NCI-H2107 treated with DMSO at 0.1 percent for 48 hours (cell line): ENCODE measurements around the gene SNX30.
A peak's percentile ranks its signal among the peaks of the same experiment; 100 is the strongest.

Source experiments
- DNase-seq: peaks from one replicate; lab custom pipeline; 2025; ENCODE audit not compliant: unreplicated experiment; lab: John Stamatoyannopoulos, UW

The SNX30 gene

DNA sequence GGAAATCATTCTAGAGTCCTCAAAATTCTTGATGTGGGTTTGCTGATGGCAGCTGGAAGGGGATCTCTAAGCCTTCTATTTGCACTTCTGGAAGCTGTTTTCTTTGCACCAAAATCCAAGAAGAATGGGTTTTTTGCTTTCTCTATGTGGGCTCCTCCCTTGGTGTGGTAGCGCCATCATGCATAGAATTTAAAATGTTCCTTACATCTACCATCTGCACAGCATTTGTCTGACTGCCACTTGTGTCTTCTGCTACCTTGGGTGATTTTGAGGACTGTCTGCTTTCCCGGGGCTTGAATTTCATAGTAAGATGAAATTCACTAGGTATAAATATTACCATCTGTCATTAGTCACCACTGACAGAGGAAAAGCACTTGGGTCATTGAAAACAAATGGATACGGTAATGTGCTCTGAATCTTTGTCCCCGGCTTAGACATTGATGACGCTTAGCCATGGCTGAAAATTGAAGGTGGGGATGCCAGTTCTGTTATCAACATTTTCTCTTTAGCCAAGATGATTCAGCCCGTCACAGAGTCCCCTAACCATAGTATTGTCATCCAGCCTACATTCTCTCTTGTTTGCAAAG, 30.0 kb downstream of the SNX30 start:
- no peak for DNase-seq

DNA sequence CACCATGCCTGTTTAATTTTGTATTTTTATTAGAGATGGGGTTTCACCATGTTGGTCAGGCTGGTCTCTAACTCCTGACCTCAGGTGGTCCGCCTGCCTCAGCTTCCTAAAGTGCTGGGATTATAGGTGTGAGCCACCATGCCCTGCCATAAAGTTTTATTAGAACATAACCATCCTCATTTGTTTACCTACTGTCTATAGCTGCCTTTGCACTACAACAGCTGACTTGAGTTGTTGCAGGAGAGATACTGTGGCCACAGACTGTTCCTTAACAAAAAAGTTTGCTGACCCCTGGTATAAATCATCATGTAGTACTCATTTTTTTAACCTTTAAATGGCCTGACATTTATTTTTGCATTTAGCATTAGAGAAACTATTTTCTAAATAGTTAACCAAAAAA, 31.7 kb downstream of the SNX30 start:
- DNase-seq = no peak

GRCh38 chr9:112783551-112783954, 33.0 kb downstream of the SNX30 start:
- no peak for DNase-seq

- peak; percentile 57 for DNase-seq
These were observed 33.6 kb downstream of the SNX30 start for GRCh38 chr9:112784020-112784785.

DNA sequence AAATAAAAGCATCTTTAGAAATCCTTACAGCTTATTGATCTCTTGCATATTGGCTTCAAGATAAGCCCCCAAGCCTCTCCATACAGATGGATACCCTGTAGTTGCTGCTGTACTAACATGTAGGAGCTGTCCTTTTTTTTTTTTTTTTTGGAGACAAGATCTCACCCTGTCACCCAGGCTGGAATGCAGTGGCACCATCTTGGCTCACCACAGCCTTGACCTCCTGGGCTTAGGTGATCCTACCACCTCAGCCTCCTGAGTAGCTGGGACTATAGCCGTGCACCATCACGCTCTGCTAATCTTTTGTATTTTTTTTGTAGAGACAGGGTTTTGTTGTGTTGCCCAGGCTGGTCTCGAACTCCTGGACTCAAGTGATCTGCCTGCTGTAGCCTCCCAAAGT, 35.4 kb downstream of the SNX30 start:
- no peak for DNase-seq

DNA sequence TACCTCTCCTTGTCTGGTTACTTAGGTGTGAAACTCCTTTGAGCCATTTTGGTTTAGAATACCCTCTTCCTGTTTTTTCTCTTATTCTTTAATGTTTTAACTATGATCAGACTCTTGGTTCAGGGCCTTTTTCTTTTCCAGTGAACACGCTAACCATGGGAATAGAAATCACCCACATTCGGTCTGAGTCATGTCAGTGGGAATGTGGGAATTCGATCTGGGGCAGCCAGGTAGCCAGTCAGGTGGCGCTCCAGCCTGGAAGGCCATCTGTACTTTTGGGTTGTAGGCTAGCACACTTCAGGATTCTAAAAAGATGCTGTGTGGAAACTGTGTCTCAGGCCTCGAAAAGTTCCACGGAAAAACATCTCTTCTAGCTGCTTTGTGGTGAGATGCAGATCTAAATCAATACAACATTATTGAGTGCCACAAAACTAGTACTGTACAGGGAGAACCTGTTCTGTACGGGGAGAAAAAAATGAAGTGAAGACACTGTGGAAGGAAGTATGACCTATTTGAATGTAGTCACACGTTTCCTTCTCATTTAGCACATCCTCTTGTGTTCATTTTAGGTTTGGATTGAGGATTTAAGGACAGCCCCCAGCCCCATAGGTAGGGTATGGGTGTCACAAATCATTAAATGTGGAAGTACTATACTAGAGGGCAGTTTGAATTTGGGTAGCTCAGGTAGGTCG, 36.4 kb downstream of the SNX30 start:
- DNase-seq = no peak

DNA sequence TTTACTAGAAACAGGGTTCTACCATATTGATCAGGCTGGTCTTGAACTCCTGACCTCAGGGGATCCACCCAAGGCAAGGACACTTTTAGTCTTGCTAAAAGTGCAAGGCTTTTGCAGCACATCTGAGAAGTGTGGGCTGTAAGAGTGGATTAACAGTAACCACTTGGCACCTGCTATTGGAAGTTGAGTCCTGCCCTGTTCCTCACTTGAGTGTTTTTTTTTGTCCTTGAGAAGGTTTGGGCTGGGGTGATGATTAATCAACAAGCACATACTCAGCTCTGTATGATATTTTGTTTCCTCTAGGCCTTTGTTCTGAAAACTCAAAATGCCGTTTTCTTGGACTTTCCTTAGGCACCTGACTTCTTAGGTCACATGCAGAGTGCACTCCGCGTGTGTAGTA, 37.4 kb downstream of the SNX30 start:
- DNase-seq = no peak

- no peak for DNase-seq
These were observed 38.9 kb downstream of the SNX30 start for GRCh38 chr9:112789473-112789872.

DNA sequence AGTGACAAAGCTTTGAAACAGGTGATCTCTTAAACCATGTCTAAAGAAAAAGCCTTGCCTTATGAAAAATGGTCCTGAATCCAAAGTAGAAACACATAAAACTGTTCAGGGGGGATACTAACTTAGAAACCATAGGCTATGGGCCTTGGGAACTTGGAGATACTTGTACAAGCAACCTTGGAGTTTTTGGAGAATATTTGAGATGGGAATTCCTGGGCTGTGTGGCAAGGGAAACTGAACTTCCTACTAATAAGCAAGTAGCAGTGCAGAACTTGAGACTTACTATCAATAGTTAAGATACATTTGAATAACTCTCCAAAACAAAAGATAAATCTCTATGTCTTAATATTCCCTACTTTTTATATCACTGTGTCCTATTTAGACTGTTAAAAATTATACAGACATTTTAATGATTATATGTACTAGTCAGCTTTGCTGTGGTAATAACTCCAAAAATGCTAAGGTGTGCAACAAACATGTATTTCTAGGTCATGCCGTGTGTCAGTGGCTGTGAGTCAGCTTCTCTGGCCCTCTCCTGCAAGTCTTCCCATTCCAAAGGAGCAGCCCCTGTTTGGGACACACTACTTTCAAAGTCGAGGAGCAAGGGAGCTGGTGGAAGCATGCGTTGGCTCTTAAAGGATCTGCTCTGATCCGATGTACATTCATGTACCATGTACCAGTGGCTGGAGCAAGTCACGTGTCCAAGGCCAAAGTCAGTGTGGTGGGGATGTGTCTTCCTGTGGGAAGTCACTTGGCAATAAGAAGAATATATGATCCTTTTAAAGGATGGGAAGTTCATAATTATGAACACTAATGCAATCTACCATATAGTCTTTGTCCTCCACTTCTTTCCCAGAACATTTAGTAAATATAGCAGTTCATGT, 39.6 kb downstream of the SNX30 start:
- DNase-seq = no peak

DNA sequence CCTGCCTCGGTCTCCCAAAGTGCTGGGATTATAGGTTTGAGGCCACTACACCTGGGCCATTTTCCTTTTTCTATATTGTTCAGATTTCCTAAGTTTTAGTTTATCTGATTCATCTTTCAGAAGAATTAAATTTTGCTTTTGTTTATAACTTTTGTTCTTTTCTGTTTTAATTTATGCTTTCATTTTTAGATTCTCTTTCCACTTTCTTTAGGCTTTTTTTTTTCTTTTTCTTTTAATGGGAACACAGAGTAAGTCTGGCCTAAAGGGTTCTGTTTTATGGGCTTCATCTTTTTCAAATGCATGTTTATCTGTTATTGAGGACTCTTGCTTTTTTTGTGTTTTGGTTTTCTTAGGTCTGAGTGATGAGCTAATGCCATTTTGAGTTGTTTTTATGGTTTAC, 42.1 kb downstream of the SNX30 start:
- no peak for DNase-seq

DNA sequence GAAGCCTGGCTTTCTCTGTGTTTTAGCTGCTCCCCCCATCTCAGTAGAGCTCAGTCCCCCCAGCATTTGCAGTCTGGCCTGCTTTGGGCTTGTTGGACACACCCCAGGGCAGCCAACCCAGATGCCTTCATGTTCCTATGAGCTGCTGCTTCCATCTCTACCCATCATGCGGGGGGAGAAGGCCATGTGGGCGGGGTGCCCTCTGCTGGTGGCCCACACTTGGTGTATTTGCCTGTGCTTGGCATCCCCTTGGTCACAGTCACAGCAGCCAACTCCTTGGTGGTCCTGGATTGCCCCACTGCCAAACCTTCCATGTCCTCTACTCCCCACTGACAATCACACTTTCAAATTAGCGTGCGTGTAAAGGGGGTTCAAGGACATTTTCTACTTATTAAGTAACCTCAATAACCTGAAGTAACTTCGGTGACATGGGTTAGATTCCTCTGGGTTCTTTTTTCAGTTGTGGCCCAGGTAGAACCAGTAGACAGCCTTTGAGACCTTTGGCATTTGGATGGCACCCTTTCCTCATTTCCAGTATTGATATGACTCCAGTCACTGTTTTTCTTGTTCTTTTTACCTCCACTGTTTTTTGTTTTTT, 42.8 kb downstream of the SNX30 start:
- peak; percentile 10 for DNase-seq

GRCh38 chr9:112794731-112795130, 44.2 kb downstream of the SNX30 start:
- DNase-seq = no peak

DNA sequence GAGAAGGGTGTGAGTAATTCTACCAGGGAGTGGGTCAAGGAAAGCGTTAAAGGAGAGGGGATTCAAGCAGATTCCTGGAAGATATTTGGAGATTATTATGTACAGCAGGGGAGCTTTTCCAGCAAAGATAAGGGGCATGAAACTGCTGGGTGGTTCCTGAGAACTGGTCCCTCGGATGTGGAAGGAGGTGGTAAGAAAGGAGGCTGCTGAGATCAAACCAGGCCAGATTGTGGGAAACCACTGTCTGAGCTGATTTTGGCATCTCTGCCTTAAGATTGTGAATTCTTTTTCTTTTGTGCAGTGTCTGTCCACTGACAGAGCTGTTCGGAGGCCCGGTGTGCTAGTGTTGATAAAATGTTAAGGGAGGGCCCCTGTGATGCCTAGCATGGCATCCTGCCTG, 45.4 kb downstream of the SNX30 start:
- no peak for DNase-seq

DNA sequence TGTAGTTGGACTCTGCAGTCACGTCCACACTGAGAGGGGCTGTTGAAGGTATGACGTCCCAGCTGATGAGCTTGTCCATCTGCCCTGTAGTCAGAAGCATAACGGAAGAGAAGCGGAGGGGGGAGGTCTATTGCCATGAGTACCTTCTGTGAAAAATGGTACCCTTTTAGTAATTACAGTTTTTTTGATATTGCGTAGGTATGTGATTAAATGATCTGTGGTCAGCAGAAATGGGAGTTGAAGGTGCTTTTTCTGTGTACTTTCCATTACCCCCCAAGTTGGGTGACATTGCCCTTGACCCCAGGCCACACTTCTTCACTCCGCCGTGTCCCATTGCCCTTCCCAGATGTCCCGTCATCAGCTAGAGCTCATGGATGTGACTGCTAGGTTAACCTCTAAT, 45.9 kb downstream of the SNX30 start:
- no peak for DNase-seq

- no peak for DNase-seq
These were observed 58.8 kb downstream of the SNX30 start for GRCh38 chr9:112809351-112809848.

- DNase-seq = no peak
These were observed 59.3 kb downstream of the SNX30 start for GRCh38 chr9:112809906-112810305.

- no peak for DNase-seq
These were observed 60.3 kb downstream of the SNX30 start for GRCh38 chr9:112810696-112811490.

DNA sequence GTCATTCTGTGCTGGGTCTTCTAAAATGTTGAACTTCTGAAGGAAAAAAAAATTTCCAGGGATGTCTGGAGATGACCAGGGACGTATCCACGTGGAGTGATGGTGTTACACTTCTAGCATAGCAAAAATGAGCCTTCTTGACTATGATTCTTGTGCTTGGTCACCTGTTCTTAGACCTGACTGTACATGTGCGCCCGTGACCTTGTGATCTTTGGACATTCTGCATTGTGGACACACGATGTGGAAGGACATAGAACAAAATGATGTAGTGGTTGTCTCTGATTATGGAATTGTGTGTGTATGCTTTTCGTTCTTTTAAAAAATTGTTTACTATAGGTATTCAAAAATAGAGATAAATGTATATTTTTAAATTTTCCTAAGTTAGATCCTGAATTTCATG, 61.0 kb downstream of the SNX30 start:
- no peak for DNase-seq

DNA sequence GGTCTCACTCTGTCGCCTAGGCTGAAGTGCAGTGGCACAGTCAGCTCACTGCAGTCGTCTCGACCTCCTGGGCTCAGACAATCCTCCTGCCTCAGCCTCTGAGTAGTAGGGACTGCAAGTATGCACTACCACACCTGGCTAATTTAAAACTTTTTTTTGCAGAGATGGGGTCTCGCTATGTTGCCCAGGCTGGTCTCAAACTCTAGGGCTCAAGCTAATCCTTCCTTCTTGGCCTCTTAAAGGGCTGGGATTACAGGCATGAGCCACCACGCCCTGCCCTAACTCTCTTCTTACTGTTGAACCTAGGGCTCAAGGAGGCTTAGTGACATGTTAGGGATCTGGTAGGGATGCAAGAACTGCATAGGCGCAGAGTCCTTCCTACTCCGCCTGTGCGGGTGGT, 65.3 kb downstream of the SNX30 start:
- DNase-seq = no peak

DNA sequence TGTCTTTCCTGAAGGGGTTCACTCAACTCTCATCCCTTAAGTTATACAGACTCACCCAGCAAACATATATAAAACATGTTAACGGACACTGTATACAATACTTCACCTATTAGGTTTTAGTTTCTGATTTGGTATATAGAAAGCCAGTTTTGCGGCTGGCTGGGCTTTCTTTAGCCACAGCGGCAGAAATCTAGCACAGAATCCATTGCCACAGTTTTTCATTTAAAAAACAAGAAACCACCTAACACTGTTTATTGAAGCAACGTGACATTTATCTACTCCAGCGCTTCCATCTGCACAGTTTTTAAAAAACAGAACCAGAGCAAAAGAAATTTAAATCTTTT, 67.3 kb downstream of the SNX30 start:
- DNase-seq = no peak
